Spleen (tissue), 11 donors: ENCODE data around the gene RNF130. TPM values are rescaled to one million over a fixed set of nuclear protein-coding genes. Genes with fewer than 3 reads are reported as not detected.

ENCODE experiments used
- DNase-seq: peaks from one replicate; pipeline ENCODE4 v3.0.0-alpha.2; 2020
- H3K27ac ChIP-seq, 8 donors: fragments of 200-600 bp; sonication (generic) in 7 of 8; 1 replicate in 4 of 8; 2 replicates in 4 of 8; pipeline versions ENCODE4 v1.5.0 to v1.8.0; 2016 to 2021; ENCODE audit warnings: inconsistent platforms in 4 of 8, mild to moderate bottlenecking in 4 of 8, moderate library complexity in 1 of 8
- H3K27me3 ChIP-seq, 7 donors: fragments of 200-600 bp; sonication (generic) in 6 of 7; replicated peaks in 1 of 7; 1 replicate in 4 of 7; 2 replicates in 3 of 7; pipeline versions ENCODE4 v1.5.0 to v1.8.0; 2016 to 2021; ENCODE audit warnings: inconsistent platforms in 3 of 7, mild to moderate bottlenecking in 1 of 7
- H3K36me3 ChIP-seq, 6 donors: fragments of 200-600 bp; sonication (generic) in 5 of 6; 1 replicate in 4 of 6; 2 replicates in 2 of 6; pipeline versions ENCODE4 v1.5.0 to v1.8.0; 2016 to 2021; ENCODE audit warnings: inconsistent platforms in 2 of 6
- H3K4me1 ChIP-seq, 6 donors: fragments of 200-600 bp; sonication (generic) in 5 of 6; 1 replicate in 3 of 6; 2 replicates in 3 of 6; pipeline versions ENCODE4 v1.5.0 to v1.8.0; 2016 to 2021; ENCODE audit warnings: inconsistent platforms in 3 of 6
- H3K4me3 ChIP-seq, 8 donors: fragments of 200-600 bp; sonication (generic) in 7 of 8; 1 replicate in 4 of 8; 2 replicates in 4 of 8; pipeline versions ENCODE4 v1.5.0 to v1.8.0; 2016 to 2021; ENCODE audit warnings: inconsistent platforms in 4 of 8, mild to moderate bottlenecking in 4 of 8, moderate library complexity in 2 of 8
- H3K9me3 ChIP-seq, 8 donors: fragments of 200-600 bp; sonication (generic) in 7 of 8; 1 replicate in 4 of 8; 2 replicates in 4 of 8; pipeline versions ENCODE4 v1.5.0 to v1.8.0; 2016 to 2021; ENCODE audit warnings: inconsistent platforms in 4 of 8
- POLR2A ChIP-seq, 3 donors: fragments of 450-650 bp; IDR thresholded peaks; one replicate each; pipeline ENCODE4 v1.5.1; 2017; ENCODE audit warnings: antibody characterized with exemption in 3 of 3, mild to moderate bottlenecking in 1 of 3
- POLR2AphosphoS5 ChIP-seq, 3 donors: sonication (generic); formaldehyde crosslinking; IDR thresholded peaks; one replicate each; pipeline ENCODE4 v1.5.1; 2017; ENCODE audit warnings: antibody characterized with exemption in 3 of 3
- WGBS, 5 donors: extraction: QIAGEN DNeasy Blood & Tissue Kit in 3 of 5; methylation state at CpG; one replicate each; pipeline versions ENCODE4 v1.1.5 to v1.1.7; 2013 to 2018; 5-methylcytosine and 5-hydroxymethylcytosine counted together
- intact Hi-C: fragments of 100-400 bp; cut with DNase I; formaldehyde crosslinking; loops from one replicate; pipeline ENCODE4 v1.15.0; 2023; ENCODE audit warnings: low total_unique reads
- polyA plus RNA-seq, 3 donors: library from polyadenylated mRNA; stranded (reverse); fragments of 200-250 nt; gene quantifications; one replicate each; pipeline ENCODE4 v1.2.1, GENCODE V29; 2013
- total RNA-seq, 7 donors: library from RNA; depleted of rRNA in 3 of 7; stranded (reverse); fragments of >200 nt in 3 of 7; fragmentation: NEBNext Ultra II Directional in 4 of 7; extraction: Animal tissue kit (Norgen Biotek cat#: 25700) in 4 of 7; gene quantifications; one replicate each; pipeline versions ENCODE4 v1.1.0 to v1.2.1, GENCODE V29; 2016 to 2021
- TF ChIP-seq, protein P1 (sequence below), 11 experiments: fragments of 200-600 bp in 7 of 11; fragments of 450-650 bp in 4 of 11; sonication (generic) in 4 of 11; IDR thresholded peaks in 8 of 11; conservative IDR thresholded peaks in 3 of 11; 1 replicate in 7 of 11; 2 replicates in 4 of 11; pipeline versions ENCODE4 v1.4.0 to v1.8.0; 2016 to 2021; ENCODE audit warnings: antibody characterized with exemption in 11 of 11, inconsistent platforms in 4 of 11, mild to moderate bottlenecking in 1 of 11
- donor health status: healthy with polysubstance abuse.
- donor health status: DM: no; HTN: no; CAD: no; lungs with moderate emphysema.
- donor health status: DM: no; HTN: no; CAD: no.
- donor health status: Bipolar disorder and iron deficiency.
- donor health status: healthy.
- donor health status: DM: no; HTN: no; CAD: no.
- donor health status: DM: yes; HTN: yes; CAD: no.

RNF130 gene
- total and polyA plus RNA-seq, 10 donors = 44.1 to 119 (median 82.7) TPM

DNA sequence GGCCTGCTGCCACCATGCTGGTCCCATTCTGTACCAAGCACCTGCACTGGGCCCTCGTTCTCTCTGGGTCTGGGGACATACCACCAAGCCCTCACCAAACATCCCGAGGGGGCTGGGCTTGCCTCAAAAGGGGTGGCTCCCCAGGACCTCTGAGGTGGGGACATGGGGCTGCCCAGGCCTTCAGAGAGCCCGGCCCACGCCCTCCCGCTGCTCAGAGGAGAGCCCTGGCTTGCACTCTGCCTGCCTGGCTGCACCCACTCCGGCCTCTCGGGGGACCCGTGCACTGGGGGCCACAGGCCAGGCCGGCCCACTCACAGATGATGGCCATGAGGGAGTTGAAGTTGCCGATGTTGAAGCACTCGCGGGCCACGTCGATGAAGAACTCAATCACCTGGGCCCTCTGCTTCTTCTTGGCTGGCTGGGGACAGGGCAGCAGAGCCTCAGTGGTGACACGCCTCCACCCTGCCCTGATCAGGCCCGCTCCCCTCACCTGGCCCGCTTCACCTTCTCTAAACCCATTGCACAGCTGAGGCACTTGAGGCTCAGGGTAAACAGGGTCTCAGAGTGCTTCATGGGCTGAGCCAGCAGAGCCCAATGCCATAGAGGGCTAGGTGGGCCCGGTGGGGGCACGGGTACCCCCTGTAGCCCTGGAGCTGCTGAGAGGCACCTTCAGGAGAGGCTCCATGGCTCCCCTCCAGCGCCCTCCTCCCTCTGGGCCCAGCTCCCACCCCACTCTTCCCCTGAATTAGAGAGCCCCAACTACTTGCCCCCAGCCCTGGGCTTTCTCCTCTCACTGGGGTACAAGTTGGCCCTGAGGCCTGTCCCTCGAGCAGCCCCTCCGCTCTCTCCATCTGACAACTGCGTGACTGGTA lies 47.7 kb upstream of the RNF130 start:
- Histone ChIP-seq H3K4me1 (peaks cover 0 to 4% (median 0%) of the 10 kb centered on the region in 6 donors), H3K9me3 (no peaks in the 10 kb centered on the region), H3K27ac (no peak overlapping the region), H3K36me3 (no peaks in the 10 kb centered on the region), H3K4me3 (no peak overlapping the region), H3K27me3 (peaks cover 0 to 28% (median 0%) of the 10 kb centered on the region in 7 donors)
- DNase-seq = peak; percentile 55
- no peak for TF ChIP-seq POLR2A (IDR thresholded peaks at IDR 0.05)
- no peak for TF ChIP-seq POLR2AphosphoS5 (IDR thresholded peaks at IDR 0.05)
- TF ChIP-seq, protein P1, sequence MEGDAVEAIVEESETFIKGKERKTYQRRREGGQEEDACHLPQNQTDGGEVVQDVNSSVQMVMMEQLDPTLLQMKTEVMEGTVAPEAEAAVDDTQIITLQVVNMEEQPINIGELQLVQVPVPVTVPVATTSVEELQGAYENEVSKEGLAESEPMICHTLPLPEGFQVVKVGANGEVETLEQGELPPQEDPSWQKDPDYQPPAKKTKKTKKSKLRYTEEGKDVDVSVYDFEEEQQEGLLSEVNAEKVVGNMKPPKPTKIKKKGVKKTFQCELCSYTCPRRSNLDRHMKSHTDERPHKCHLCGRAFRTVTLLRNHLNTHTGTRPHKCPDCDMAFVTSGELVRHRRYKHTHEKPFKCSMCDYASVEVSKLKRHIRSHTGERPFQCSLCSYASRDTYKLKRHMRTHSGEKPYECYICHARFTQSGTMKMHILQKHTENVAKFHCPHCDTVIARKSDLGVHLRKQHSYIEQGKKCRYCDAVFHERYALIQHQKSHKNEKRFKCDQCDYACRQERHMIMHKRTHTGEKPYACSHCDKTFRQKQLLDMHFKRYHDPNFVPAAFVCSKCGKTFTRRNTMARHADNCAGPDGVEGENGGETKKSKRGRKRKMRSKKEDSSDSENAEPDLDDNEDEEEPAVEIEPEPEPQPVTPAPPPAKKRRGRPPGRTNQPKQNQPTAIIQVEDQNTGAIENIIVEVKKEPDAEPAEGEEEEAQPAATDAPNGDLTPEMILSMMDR (IDR thresholded peaks at IDR 0.05 in 8 of 11, conservative IDR thresholded peaks at IDR 0.05 in 3 of 11) = no peak
- intact Hi-C loops = no loop called here
- WGBS, 5 donors = 90 to 98% (median 93%) methylated on average over 15 to 23 of the region's 23 CpGs

- Histone ChIP-seq H3K27ac (no peak overlapping the region), H3K27me3 (peaks cover 0 to 34% (median 0%) of the 10 kb centered on the region in 7 donors), H3K9me3 (no peaks in the 10 kb centered on the region), H3K4me3 (no peak overlapping the region), H3K36me3 (no peaks in the 10 kb centered on the region), H3K4me1 (peaks cover 0 to 4% (median 0%) of the 10 kb centered on the region in 6 donors)
- DNase-seq = peak; percentile 57
- WGBS, 5 donors = 90 to 96% (median 92%) methylated on average over 11 to 14 of the region's 14 CpGs
- intact Hi-C loops = no loop called here
- TF ChIP-seq POLR2AphosphoS5 (IDR thresholded peaks at IDR 0.05) = no peak
- no peak for TF ChIP-seq POLR2A (IDR thresholded peaks at IDR 0.05)
- TF ChIP-seq, protein P1 (IDR thresholded peaks at IDR 0.05 in 8 of 11, conservative IDR thresholded peaks at IDR 0.05 in 3 of 11) = no peak
Measured at GRCh38 chr5:180118391-180118791, 46.8 kb upstream of the RNF130 start.

- Histone ChIP-seq H3K36me3 (no peaks in the 10 kb centered on the region), H3K27ac (no peak overlapping the region), H3K27me3 (peaks cover 0 to 40% (median 0%) of the 10 kb centered on the region in 7 donors), H3K4me3 (no peak overlapping the region), H3K4me1 (peaks cover 0 to 4% (median 0%) of the 10 kb centered on the region in 6 donors), H3K9me3 (no peaks in the 10 kb centered on the region)
- peak; percentile 59 for DNase-seq
- intact Hi-C loops = no loop called here
- WGBS, 5 donors = 83 to 94% (median 87%) methylated on average over 8 to 14 of the region's 14 CpGs
- TF ChIP-seq, protein P1 (IDR thresholded peaks at IDR 0.05 in 8 of 11, conservative IDR thresholded peaks at IDR 0.05 in 3 of 11) = no peak
- no peak for TF ChIP-seq POLR2AphosphoS5 (IDR thresholded peaks at IDR 0.05)
Measured at GRCh38 chr5:180117000-180117725, 45.6 kb upstream of the RNF130 start.
